DOHH2 (cell line): ENCODE measurements around the gene C1orf216.
A peak's percentile ranks its signal among the peaks of the same experiment; 100 is the strongest.

Source experiments
- H3F3A ChIP-seq: fragments of 200-600 bp; sonication (generic), shearing (Covaris generic); 2 replicates; pipeline ENCODE4 v1.6.0; 2016; ENCODE audit warnings: antibody characterized with exemption, mild to moderate bottlenecking; ENCODE audit not compliant: control insufficient read depth, insufficient read depth
- H3K27ac ChIP-seq: fragments of 200-600 bp; sonication (generic); 2 replicates; pipeline ENCODE4 v1.5.1; 2014; ENCODE audit warnings: low read depth, mild to moderate bottlenecking, low read length, moderate library complexity
- H3K27me3 ChIP-seq: fragments of 200-600 bp; sonication (generic); 2 replicates; pipeline ENCODE4 v1.6.1; 2014; ENCODE audit warnings: mild to moderate bottlenecking, low read length, mixed read lengths; ENCODE audit not compliant: control insufficient read depth
- H3K36me3 ChIP-seq: fragments of 200-600 bp; sonication (generic); 2 replicates; pipeline ENCODE4 v1.6.1; 2014; ENCODE audit warnings: mild to moderate bottlenecking, low read length, moderate library complexity, mixed read lengths; ENCODE audit not compliant: control insufficient read depth
- H3K4me1 ChIP-seq: fragments of 200-600 bp; sonication (generic); 2 replicates; pipeline ENCODE4 v1.6.1; 2014; ENCODE audit warnings: mild to moderate bottlenecking, low read length, mixed read lengths; ENCODE audit not compliant: control insufficient read depth
- H3K4me2 ChIP-seq: fragments of 200-600 bp; sonication (generic); 2 replicates; pipeline ENCODE4 v1.6.0; 2014; ENCODE audit warnings: mild to moderate bottlenecking, low read length, moderate library complexity
- H3K4me3 ChIP-seq: fragments of 200-600 bp; sonication (generic); 2 replicates; pipeline ENCODE4 v1.5.1; 2014; ENCODE audit warnings: mild to moderate bottlenecking, low read length, mixed read lengths
- H3K79me2 ChIP-seq: fragments of 200-600 bp; sonication (generic); 2 replicates; pipeline ENCODE4 v1.6.1; 2014; ENCODE audit warnings: mild to moderate bottlenecking, low read length, mixed read lengths; ENCODE audit not compliant: control insufficient read depth
- H3K9me2 ChIP-seq: fragments of 200-600 bp; sonication (generic); replicated peaks from 2 replicates; pipeline ENCODE4 v1.6.1; 2014; ENCODE audit warnings: mild to moderate bottlenecking, low read length, mixed read lengths; ENCODE audit not compliant: control insufficient read depth
- H3K9me3 ChIP-seq: fragments of 200-600 bp; sonication (generic); 2 replicates; pipeline ENCODE4 v1.6.1; 2014; ENCODE audit warnings: antibody characterized with exemption, low read length, mixed read lengths; ENCODE audit not compliant: control insufficient read depth, insufficient read depth
- H4K20me1 ChIP-seq: fragments of 200-600 bp; sonication (generic); 2 replicates; pipeline ENCODE4 v1.6.0; 2014; ENCODE audit warnings: low read depth, mild to moderate bottlenecking, antibody characterized with exemption, low read length, moderate library complexity; ENCODE audit not compliant: control insufficient read depth, insufficient read depth
- EZH2phosphoT487 ChIP-seq: fragments of 200-600 bp; sonication (generic); IDR thresholded peaks from 2 replicates; pipeline ENCODE4 v1.6.1; 2017; ENCODE audit warnings: borderline replicate concordance, mild to moderate bottlenecking, antibody characterized with exemption, low read length, moderate library complexity, mixed read lengths
- TF ChIP-seq, protein P1 (sequence below): fragments of 200-600 bp; sonication (generic); IDR thresholded peaks from one replicate; pipeline ENCODE4 v1.5.1; 2014; ENCODE audit warnings: antibody characterized with exemption, mild to moderate bottlenecking, low read depth, low read length; ENCODE audit not compliant: poor library complexity, severe bottlenecking

C1orf216 gene, protein sequence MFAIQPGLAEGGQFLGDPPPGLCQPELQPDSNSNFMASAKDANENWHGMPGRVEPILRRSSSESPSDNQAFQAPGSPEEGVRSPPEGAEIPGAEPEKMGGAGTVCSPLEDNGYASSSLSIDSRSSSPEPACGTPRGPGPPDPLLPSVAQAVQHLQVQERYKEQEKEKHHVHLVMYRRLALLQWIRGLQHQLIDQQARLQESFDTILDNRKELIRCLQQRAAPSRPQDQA

DNA sequence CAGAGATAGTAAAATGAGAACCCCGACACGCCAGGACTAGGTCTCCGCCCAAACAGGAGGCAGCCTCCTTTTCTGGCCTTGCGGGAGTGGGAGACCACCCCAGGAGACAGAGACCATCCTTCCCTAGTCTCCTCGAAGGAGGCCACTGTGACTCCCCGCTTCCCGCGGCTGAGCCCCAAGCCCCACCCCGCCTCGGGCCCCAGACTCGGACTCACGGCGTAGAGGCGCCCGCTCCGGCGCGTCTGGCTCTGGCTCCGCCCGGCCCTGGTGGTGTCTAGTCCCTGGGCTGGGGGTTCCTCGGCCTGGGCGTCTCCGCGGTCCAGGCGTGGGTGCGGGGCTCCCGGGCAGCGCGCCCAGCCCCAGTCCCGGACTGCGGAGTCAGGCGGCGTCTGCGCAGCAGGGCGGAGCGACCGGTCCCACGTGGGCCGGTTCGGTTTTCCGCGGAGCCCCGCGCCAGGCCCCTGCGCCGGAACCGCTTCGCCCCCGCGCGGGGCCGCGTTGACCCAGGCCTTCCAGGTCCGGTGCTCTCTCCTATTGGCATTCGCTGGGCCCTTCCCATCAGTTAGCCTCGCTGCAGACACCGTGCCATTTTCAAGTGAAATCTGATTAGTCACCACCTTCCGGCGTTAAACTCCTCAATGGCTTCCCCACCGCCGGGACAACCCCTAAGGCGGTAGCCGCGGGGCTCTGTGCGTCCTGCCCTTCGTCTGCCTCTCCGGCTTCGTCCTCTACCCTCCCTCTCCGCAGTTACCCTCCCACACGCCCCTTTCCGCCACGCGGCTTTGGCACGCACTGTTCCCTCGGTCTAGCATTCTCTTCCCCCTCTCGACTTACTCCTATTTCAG lies at the start of gene C1orf216:
C1orf216 (minus strand) TSS at position 393 of the 845 bp plus-strand sequence. CDS start 2,563 bp downstream, outside the sequence.
- no peaks in the 10 kb centered on the region for H3K27me3 ChIP-seq
- peaks cover 9% of the 10 kb centered on the region for H3F3A ChIP-seq
- TF ChIP-seq, protein P1, sequence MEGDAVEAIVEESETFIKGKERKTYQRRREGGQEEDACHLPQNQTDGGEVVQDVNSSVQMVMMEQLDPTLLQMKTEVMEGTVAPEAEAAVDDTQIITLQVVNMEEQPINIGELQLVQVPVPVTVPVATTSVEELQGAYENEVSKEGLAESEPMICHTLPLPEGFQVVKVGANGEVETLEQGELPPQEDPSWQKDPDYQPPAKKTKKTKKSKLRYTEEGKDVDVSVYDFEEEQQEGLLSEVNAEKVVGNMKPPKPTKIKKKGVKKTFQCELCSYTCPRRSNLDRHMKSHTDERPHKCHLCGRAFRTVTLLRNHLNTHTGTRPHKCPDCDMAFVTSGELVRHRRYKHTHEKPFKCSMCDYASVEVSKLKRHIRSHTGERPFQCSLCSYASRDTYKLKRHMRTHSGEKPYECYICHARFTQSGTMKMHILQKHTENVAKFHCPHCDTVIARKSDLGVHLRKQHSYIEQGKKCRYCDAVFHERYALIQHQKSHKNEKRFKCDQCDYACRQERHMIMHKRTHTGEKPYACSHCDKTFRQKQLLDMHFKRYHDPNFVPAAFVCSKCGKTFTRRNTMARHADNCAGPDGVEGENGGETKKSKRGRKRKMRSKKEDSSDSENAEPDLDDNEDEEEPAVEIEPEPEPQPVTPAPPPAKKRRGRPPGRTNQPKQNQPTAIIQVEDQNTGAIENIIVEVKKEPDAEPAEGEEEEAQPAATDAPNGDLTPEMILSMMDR: no peak
- TF ChIP-seq EZH2phosphoT487: no peak
- H3K4me3 ChIP-seq: peak within 1 kb of the TSS; percentile 79
- no peaks in the 10 kb centered on the region for H3K9me2 ChIP-seq
- peaks cover 17% of the 10 kb centered on the region for H3K36me3 ChIP-seq
- H4K20me1 ChIP-seq: no peaks in the 10 kb centered on the region
- peak within 1 kb of the TSS; percentile 85 for H3K4me2 ChIP-seq
- no peak within 1 kb of the TSS for H3K27ac ChIP-seq
- peaks cover 14% of the 10 kb centered on the region for H3K4me1 ChIP-seq
- 0 out of 2 replicates have a peak, but pooled peaks cover 2% of the 10 kb centered on the region for H3K79me2 ChIP-seq
- H3K9me3 ChIP-seq: no peaks in the 10 kb centered on the region

DNA sequence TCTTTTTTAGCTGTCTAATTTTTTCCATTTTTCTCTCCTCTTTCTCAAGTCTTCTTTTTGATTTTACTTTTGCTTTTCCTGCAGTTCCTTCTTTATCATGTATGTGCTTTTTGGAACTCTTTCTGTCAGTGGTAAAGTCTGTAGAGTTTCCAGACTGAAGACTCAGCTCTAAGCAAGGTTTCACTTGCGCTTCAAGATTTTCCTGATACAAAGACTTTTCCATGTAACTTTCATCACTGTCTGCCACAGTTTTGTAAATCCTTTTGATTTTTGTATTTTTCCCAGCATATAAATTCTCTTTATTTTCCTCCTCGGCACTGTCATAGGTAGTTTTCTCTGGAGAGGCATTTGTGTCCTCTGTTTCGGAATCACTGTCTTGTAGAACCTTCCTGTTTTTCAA lies 45.6 kb upstream of the C1orf216 start:
- H3K27ac ChIP-seq: no peak overlapping the region
- peaks cover 77% of the 10 kb centered on the region for H3K36me3 ChIP-seq
- no peak overlapping the region for H3K4me2 ChIP-seq

DNA sequence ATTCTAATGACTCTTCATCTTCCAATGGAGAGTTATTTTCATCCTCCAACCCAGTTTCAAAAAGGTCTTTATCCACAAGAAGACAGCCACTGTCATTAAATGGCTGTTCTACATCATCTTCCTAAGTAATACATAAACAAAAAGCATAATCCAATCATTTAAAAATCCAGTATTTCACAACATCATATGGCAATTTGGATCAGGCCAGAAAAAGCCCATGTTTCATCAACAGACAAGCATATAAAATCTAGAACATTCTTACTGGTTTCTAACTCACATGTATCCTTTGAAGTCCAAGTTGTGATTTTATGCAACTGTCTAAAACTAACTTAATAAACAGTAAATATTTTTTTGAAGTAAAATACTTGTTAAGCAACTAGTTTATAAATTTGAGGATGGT lies 44.5 kb upstream of the C1orf216 start:
- peaks cover 82% of the 10 kb centered on the region for H3K79me2 ChIP-seq

More for the DNA sequence above, 45.6 kb upstream of the C1orf216 start:
- H3K4me3 ChIP-seq: no peak overlapping the region
- no peaks in the 10 kb centered on the region for H3K9me2 ChIP-seq
- H3K9me3 ChIP-seq: no peaks in the 10 kb centered on the region
- peaks cover 6% of the 10 kb centered on the region; the same call in 1 of the 2 replicates for H4K20me1 ChIP-seq
- H3K79me2 ChIP-seq: peaks cover 87% of the 10 kb centered on the region
- TF ChIP-seq, protein P1: no peak
- TF ChIP-seq EZH2phosphoT487: no peak
- 0 out of 2 replicates have a peak, but pooled peaks cover 2% of the 10 kb centered on the region for H3F3A ChIP-seq
- peaks cover 26% of the 10 kb centered on the region for H3K4me1 ChIP-seq
- H3K27me3 ChIP-seq: no peaks in the 10 kb centered on the region

More for the DNA sequence above, 44.5 kb upstream of the C1orf216 start:
- Histone ChIP-seq H4K20me1 (peaks cover 6% of the 10 kb centered on the region; the same call in 1 of the 2 replicates), H3K36me3 (peaks cover 82% of the 10 kb centered on the region), H3K4me1 (peaks cover 20% of the 10 kb centered on the region), H3K4me3 (no peak overlapping the region), H3K27ac (no peak overlapping the region), H3K27me3 (no peaks in the 10 kb centered on the region), H3K4me2 (no peak overlapping the region), H3K9me2 (no peaks in the 10 kb centered on the region), H3F3A (0 out of 2 replicates have a peak, but pooled peaks cover 2% of the 10 kb centered on the region), H3K9me3 (no peaks in the 10 kb centered on the region)
- no peak for TF ChIP-seq EZH2phosphoT487
- TF ChIP-seq, protein P1: no peak
